Stomach (tissue), 9 donors: Measurements from ENCODE around the gene CYTH1. TPM values are rescaled to one million over a fixed set of nuclear protein-coding genes. Genes with fewer than 3 reads are reported as not detected.
A peak's percentile ranks its signal among the peaks of the same experiment; 100 is the strongest.

Experiments used
- DNase-seq, 2 donors: peaks; one replicate each; pipeline versions ENCODE4 v3.0.0 to v3.0.0-alpha.2; 2013 to 2019
- H3K27ac ChIP-seq, 5 donors: fragments of 200-600 bp in 4 of 5; sonication (generic) in 4 of 5; one replicate each; pipeline ENCODE4 v1.5.1; 2013 to 2019; ENCODE audit warnings: mild to moderate bottlenecking in 1 of 5, moderate library complexity in 1 of 5
- H3K27me3 ChIP-seq, 3 donors: fragments of 200-600 bp; sonication (generic); one replicate each; pipeline ENCODE4 v1.5.1; 2017 to 2019; ENCODE audit warnings: mixed run types in 1 of 3
- H3K36me3 ChIP-seq, 4 donors: fragments of 200-600 bp; sonication (generic); 1 replicate in 3 of 4; 2 replicates in 1 of 4; pipeline ENCODE4 v1.5.1; 2016 to 2019
- H3K4me1 ChIP-seq, 4 donors: fragments of 200-600 bp; sonication (generic); one replicate each; pipeline ENCODE4 v1.5.1; 2016 to 2019
- H3K4me3 ChIP-seq, 4 donors: fragments of 200-600 bp; sonication (generic) in 3 of 4; one replicate each; pipeline ENCODE4 v1.5.1; 2016 to 2019; ENCODE audit warnings: mild to moderate bottlenecking in 1 of 4
- H3K9me3 ChIP-seq, 4 donors: fragments of 200-600 bp; sonication (generic); one replicate each; pipeline ENCODE4 v1.5.1; 2016 to 2019
- CTCF ChIP-seq, 7 experiments: fragments of 450-650 bp in 4 of 7; fragments of 200-600 bp in 3 of 7; sonication (generic) in 3 of 7; IDR thresholded peaks; one replicate each; pipeline ENCODE4 v1.5.1; 2016 to 2019; ENCODE audit warnings: antibody characterized with exemption in 7 of 7, control low read depth in 2 of 7, mild to moderate bottlenecking in 1 of 7
- EP300 ChIP-seq: sonication (generic); formaldehyde crosslinking; IDR thresholded peaks from one replicate; pipeline ENCODE4 v1.6.1; 2017; ENCODE audit warnings: antibody characterized with exemption
- POLR2A ChIP-seq, 4 donors: fragments of 450-650 bp; IDR thresholded peaks; one replicate each; pipeline ENCODE4 v1.6.1; 2016; ENCODE audit warnings: antibody characterized with exemption in 4 of 4, control low read depth in 2 of 4, mild to moderate bottlenecking in 1 of 4, moderate library complexity in 1 of 4
- POLR2AphosphoS5 ChIP-seq, 3 donors: sonication (generic); formaldehyde crosslinking; IDR thresholded peaks; one replicate each; pipeline ENCODE4 v1.6.1; 2016; ENCODE audit warnings: antibody characterized with exemption in 3 of 3
- WGBS, 5 donors: extraction: QIAGEN DNeasy Blood & Tissue Kit in 3 of 5; methylation state at CpG; one replicate each; pipeline versions ENCODE4 v1.1.5 to v1.1.7; 2013 to 2018; 5-methylcytosine and 5-hydroxymethylcytosine counted together
- intact Hi-C: fragments of 100-400 bp; cut with DNase I; formaldehyde crosslinking; loops from one replicate; pipeline ENCODE4 v1.15.1; 2023; ENCODE audit warnings: low total_unique reads
- polyA plus RNA-seq, 3 donors: library from polyadenylated mRNA; stranded (reverse); fragments of 200-250 nt; gene quantifications; one replicate each; pipeline ENCODE4 v1.2.3, GENCODE V29; 2013
- total RNA-seq, 5 donors: library from RNA; depleted of rRNA; stranded (reverse); fragments of >200 nt; gene quantifications; one replicate each; pipeline versions ENCODE4 v1.1.0 to v1.2.3, GENCODE V29; 2014 to 2016
- donor health status: healthy with polysubstance abuse.
- donor health status: Bipolar disorder and iron deficiency.
- donor health status: healthy.

The CYTH1 gene
- total and polyA plus RNA-seq, 8 donors: 29.6 to 137 (median 55.9) TPM

DNA sequence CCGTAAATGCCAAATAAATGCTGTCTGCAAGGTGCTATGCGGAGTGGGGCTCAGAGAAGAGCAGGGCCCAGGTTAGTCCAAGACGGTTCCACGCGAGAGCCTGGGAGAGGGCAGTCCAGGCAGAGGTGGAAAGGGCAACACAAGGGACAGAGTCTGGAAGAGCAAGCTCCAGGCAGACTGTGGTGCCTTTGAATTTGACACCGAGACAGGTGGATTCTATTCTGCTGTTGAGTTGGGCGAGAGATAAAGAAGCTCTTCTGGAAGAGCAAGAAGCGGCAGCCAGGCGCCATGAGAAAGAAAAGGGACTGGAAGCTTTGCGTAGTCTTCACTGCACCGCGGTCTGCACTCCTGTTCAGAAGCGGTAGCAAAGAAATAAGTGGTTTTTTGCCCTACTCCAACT lies 55.6 kb downstream of the CYTH1 start:
- Histone ChIP-seq H3K27ac (no peak overlapping the region), H3K27me3 (no peaks in the 10 kb centered on the region), H3K36me3 (peaks cover 0 to 10% (median 5%) of the 10 kb centered on the region in 4 donors), H3K4me1 (peaks cover 41 to 90% (median 64%) of the 10 kb centered on the region in 4 donors), H3K4me3 (no peak overlapping the region), H3K9me3 (no peaks in the 10 kb centered on the region)
- no peak for DNase-seq
- TF ChIP-seq POLR2AphosphoS5 (IDR thresholded peaks at IDR 0.05) (no peak), POLR2A (IDR thresholded peaks at IDR 0.05) (no peak)
- 94 to 96% (median 94%) methylated on average over 13 of the region's 13 CpGs for WGBS, 5 donors
- intact Hi-C loops: no loop called here

DNA sequence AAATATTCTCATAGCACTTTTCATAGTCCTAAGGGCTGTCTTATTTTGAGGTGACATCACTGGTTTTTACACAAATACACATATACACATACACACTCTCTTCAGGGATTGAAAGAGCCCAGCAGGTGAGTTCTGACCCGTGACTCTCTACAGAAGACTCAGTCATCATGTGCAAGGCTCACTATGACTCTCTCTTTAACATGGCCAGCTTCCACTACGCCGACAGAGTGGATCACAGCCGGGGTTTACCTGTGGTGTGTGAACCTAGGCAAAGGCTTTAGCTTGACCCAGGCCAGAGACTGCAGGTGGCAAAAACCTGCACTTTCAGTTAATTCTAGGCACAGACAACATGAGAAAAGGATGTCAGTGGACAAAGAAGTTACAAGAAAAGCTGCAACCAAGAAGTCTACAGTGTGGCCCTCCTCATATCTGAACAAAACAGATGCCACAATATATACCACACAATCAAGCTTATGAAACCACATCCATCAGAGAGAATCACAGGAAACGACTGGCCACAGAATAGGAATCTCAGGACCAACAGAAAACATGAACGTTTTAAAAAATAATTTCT lies 56.5 kb downstream of the CYTH1 start:
- Histone ChIP-seq H3K36me3 (peaks cover 0 to 10% (median 5%) of the 10 kb centered on the region in 4 donors), H3K27ac (no peak overlapping the region), H3K9me3 (no peaks in the 10 kb centered on the region), H3K4me1 (peaks cover 41 to 90% (median 69%) of the 10 kb centered on the region in 4 donors), H3K4me3 (no peak overlapping the region), H3K27me3 (no peaks in the 10 kb centered on the region)
- TF ChIP-seq CTCF (IDR thresholded peaks at IDR 0.05): no peak
- no peak for TF ChIP-seq POLR2AphosphoS5 (IDR thresholded peaks at IDR 0.05)
- TF ChIP-seq EP300: no peak
- no peak for TF ChIP-seq POLR2A (IDR thresholded peaks at IDR 0.05)
- no peak for DNase-seq
- 63 to 72% (median 67%) methylated on average over 6 of the region's 6 CpGs for WGBS, 5 donors
- intact Hi-C loops: no loop called here

DNA sequence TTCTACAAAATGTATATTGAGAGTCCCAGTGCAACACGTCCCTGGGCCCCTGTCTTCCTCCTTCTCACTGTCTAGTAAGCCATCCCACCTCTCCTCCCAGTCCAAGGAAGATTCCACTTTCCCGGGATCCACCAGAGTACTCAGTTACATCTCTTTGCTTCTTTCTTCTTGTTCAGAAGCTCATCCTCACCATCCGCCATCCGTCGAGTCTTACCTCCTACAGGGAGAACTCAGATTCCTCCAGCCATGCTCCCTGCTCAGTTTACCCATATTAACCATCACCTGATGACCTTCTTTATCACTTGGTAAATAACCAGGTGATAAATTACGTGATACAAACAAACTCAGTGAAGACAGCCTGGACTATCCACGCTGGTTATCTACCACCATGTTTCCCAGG lies 57.1 kb downstream of the CYTH1 start:
- no peak for DNase-seq
- 64 to 77% (median 71%) methylated on average over 7 of the region's 7 CpGs for WGBS, 5 donors
- H3K4me1 ChIP-seq: peaks cover 41 to 96% (median 73%) of the 10 kb centered on the region in 4 donors
- intact Hi-C loops: no loop called here
- H3K27ac ChIP-seq: no peak overlapping the region
- no peak overlapping the region for H3K4me3 ChIP-seq
- H3K9me3 ChIP-seq: no peaks in the 10 kb centered on the region
- no peak for TF ChIP-seq EP300
- TF ChIP-seq POLR2A (IDR thresholded peaks at IDR 0.05): no peak
- TF ChIP-seq POLR2AphosphoS5 (IDR thresholded peaks at IDR 0.05): no peak
- TF ChIP-seq CTCF (IDR thresholded peaks at IDR 0.05): no peak
- no peaks in the 10 kb centered on the region for H3K27me3 ChIP-seq
- peaks cover 0 to 10% (median 5%) of the 10 kb centered on the region in 4 donors for H3K36me3 ChIP-seq

DNA sequence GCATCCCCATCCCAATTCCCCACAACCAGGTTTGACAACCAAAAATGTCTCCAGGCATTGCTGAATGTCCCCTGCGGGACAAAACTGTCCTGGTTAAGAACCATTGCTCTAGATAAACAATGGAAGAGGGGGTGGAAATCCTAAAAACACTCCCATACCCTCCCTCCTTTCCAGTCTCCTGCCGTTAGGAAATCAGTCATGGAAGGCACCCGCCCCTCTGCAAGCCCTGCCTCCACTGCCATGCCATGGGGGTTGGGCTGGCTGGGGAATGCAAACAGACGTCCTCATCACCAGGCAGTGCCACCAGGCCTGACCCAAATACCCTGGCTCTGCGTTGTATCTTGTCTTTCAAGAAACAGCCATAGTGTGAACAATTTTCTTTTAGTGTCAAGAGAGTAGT lies 57.5 kb downstream of the CYTH1 start:
- WGBS, 5 donors: 18 to 27% (median 24%) methylated on average over 5 of the region's 5 CpGs
- H3K4me1 ChIP-seq: peaks cover 41 to 96% (median 75%) of the 10 kb centered on the region in 4 donors
- intact Hi-C loops: no loop called here
- H3K27me3 ChIP-seq: no peaks in the 10 kb centered on the region
- TF ChIP-seq CTCF (IDR thresholded peaks at IDR 0.05) (no peak), EP300 (no peak), POLR2A (IDR thresholded peaks at IDR 0.05) (no peak), POLR2AphosphoS5 (IDR thresholded peaks at IDR 0.05) (no peak)
- no peaks in the 10 kb centered on the region for H3K9me3 ChIP-seq
- peaks cover 0 to 10% (median 5%) of the 10 kb centered on the region in 4 donors for H3K36me3 ChIP-seq
- peak overlapping the region in 2 of 5 donors; percentile 21 to 75 for H3K27ac ChIP-seq
- peak; percentile 45 to 70 for DNase-seq
- H3K4me3 ChIP-seq: no peak overlapping the region

GRCh38 chr17:78723957-78724356 lies 58.1 kb downstream of the CYTH1 start:
- no peaks in the 10 kb centered on the region for H3K27me3 ChIP-seq
- H3K4me3 ChIP-seq: no peak overlapping the region
- H3K9me3 ChIP-seq: no peaks in the 10 kb centered on the region
- DNase-seq: no peak
- intact Hi-C loops: no loop called here
- H3K4me1 ChIP-seq: peaks cover 43 to 96% (median 78%) of the 10 kb centered on the region in 4 donors
- H3K36me3 ChIP-seq: peaks cover 0 to 10% (median 5%) of the 10 kb centered on the region in 4 donors
- 70 to 84% (median 82%) methylated on average over 8 of the region's 8 CpGs for WGBS, 5 donors
- TF ChIP-seq EP300: no peak
- TF ChIP-seq POLR2AphosphoS5 (IDR thresholded peaks at IDR 0.05): no peak
- no peak for TF ChIP-seq POLR2A (IDR thresholded peaks at IDR 0.05)
- TF ChIP-seq CTCF (IDR thresholded peaks at IDR 0.05): no peak
- H3K27ac ChIP-seq: peak overlapping the region in 3 of 5 donors; percentile 21 to 75 (median 46)
